ENCODE results near the gene CYP4F8.
"Not testable (repeated sequence)": the region's sequence is repeated elsewhere in the genome, so short reads cannot be mapped to it uniquely, and the experiment has no call there.

The CYP4F8 gene

GRCh38 chr19:15614507-15615379 lies at the start of gene CYP4F8:
CYP4F8 (plus strand) TSS chr19:15615218; CDS start chr19:15615617, 399 bp downstream.
- no peak for DNase-seq (ENCODE audit: low spot score)

- no peak for DNase-seq (ENCODE audit: low spot score)
Measured at GRCh38 chr19:15570420-15570819, 44.6 kb upstream of the CYP4F8 start.

GRCh38 chr19:15575406-15575805 lies 39.6 kb upstream of the CYP4F8 start:
- no peak for DNase-seq (ENCODE audit: low spot score)

GRCh38 chr19:15576526-15577156 lies 38.4 kb upstream of the CYP4F8 start:
- DNase-seq (ENCODE audit: low spot score): no peak

GRCh38 chr19:15577184-15577771 lies 37.7 kb upstream of the CYP4F8 start:
- no peak for DNase-seq (ENCODE audit: low spot score)

GRCh38 chr19:15583346-15583745 lies 31.7 kb upstream of the CYP4F8 start:
- no peak for DNase-seq (ENCODE audit: low spot score)

GRCh38 chr19:15584095-15584494 lies 30.9 kb upstream of the CYP4F8 start:
- no peak for DNase-seq (ENCODE audit: low spot score)

- DNase-seq (ENCODE audit: low spot score): peak; percentile 73
Measured at GRCh38 chr19:15584541-15585115, 30.4 kb upstream of the CYP4F8 start.

GRCh38 chr19:15587663-15588062 lies 27.4 kb upstream of the CYP4F8 start:
- DNase-seq (ENCODE audit: low spot score): no peak

- no peak for DNase-seq (ENCODE audit: low spot score)
Measured at GRCh38 chr19:15588265-15588664, 26.8 kb upstream of the CYP4F8 start.

GRCh38 chr19:15589760-15590451 lies 25.1 kb upstream of the CYP4F8 start:
- no peak for DNase-seq (ENCODE audit: low spot score)

GRCh38 chr19:15591796-15592195 lies 23.2 kb upstream of the CYP4F8 start:
- no peak for DNase-seq (ENCODE audit: low spot score)

GRCh38 chr19:15592506-15592905 lies 22.5 kb upstream of the CYP4F8 start:
- not testable (repeated sequence) for DNase-seq (ENCODE audit: low spot score)

- not testable (repeated sequence) for DNase-seq (ENCODE audit: low spot score)
Measured at GRCh38 chr19:15593766-15594165, 21.3 kb upstream of the CYP4F8 start.

- peak; percentile 40 for DNase-seq (ENCODE audit: low spot score)
Measured at GRCh38 chr19:15595069-15595468, 19.9 kb upstream of the CYP4F8 start.

- DNase-seq (ENCODE audit: low spot score): not testable (repeated sequence)
Measured at GRCh38 chr19:15607978-15608925, 6.8 kb upstream of the CYP4F8 start.

- no peak for DNase-seq (ENCODE audit: low spot score)
Measured at GRCh38 chr19:15609261-15609660, 5.8 kb upstream of the CYP4F8 start.

- no peak for DNase-seq (ENCODE audit: low spot score)
Measured at GRCh38 chr19:15612342-15612741, 2.7 kb upstream of the CYP4F8 start.

- DNase-seq (ENCODE audit: low spot score): no peak
Measured at GRCh38 chr19:15613338-15613737, 1.7 kb upstream of the CYP4F8 start.

- no peak for DNase-seq (ENCODE audit: low spot score)
Measured at GRCh38 chr19:15615526-15615925, 508 bp downstream of the CYP4F8 start.

- DNase-seq (ENCODE audit: low spot score): no peak
Measured at GRCh38 chr19:15616183-15616582, 1.2 kb downstream of the CYP4F8 start.
